ENCODE measurements around the gene ZNF316. TPM values are rescaled to one million over a fixed set of nuclear protein-coding genes. Genes with fewer than 3 reads are reported as not detected.
A peak's percentile ranks its signal among the peaks of the same experiment; 100 is the strongest.

The ZNF316 gene
- total RNA-seq: 28.8 and 29.4 TPM in 2 replicates

- no peaks in the 10 kb centered on the region for H3K9me3 Mint-ChIP-seq
- DNase-seq: peak; percentile 93
- H3K27ac Mint-ChIP-seq: peak within 1 kb of the TSS; percentile 84
- peak within 1 kb of the TSS; percentile 92 for H3K4me3 Mint-ChIP-seq
- H3K27me3 Mint-ChIP-seq: no peaks in the 10 kb centered on the region
- intact Hi-C loops (cut with micrococcal nuclease): loop anchor here (2.0 to 5.0 kb wide), 3 partner anchors 46 to 70 kb away; partner anchors contain the start of genes INTS15, ZDHHC4 and ZNF12
- H3K4me1 Mint-ChIP-seq: peaks cover 25% of the 10 kb centered on the region
- H3K36me3 Mint-ChIP-seq (ENCODE audit: low read depth): peaks cover 31% of the 10 kb centered on the region
Observed at GRCh38 chr7:6636741-6637543, at the start of gene ZNF316. Gene ZNF316, plus strand, starts transcription at chr7:6637318. Its CDS starts 5,092 bp downstream, at chr7:6642410.

GRCh38 chr7:6588566-6588965 is 48.6 kb upstream of the ZNF316 start:
- no peaks in the 10 kb centered on the region for H3K27me3 Mint-ChIP-seq
- H3K9me3 Mint-ChIP-seq: no peaks in the 10 kb centered on the region
- intact Hi-C loops (cut with micrococcal nuclease): loop anchor here (10.0 kb wide), 1 partner anchor 266 kb away; no protein-coding TSS in a partner anchor
- H3K4me1 Mint-ChIP-seq: peaks cover 19% of the 10 kb centered on the region
- H3K4me3 Mint-ChIP-seq: peak overlapping the region; percentile 40
- H3K36me3 Mint-ChIP-seq (ENCODE audit: low read depth): peaks cover 37% of the 10 kb centered on the region
- no peak for DNase-seq
- peak overlapping the region; percentile 19 for H3K27ac Mint-ChIP-seq

- H3K36me3 Mint-ChIP-seq (ENCODE audit: low read depth): peaks cover 39% of the 10 kb centered on the region
- DNase-seq: no peak
- H3K27ac Mint-ChIP-seq: peak overlapping the region; percentile 89
- peak overlapping the region; percentile 70 for H3K4me3 Mint-ChIP-seq
- intact Hi-C loops (cut with micrococcal nuclease): loop anchor here (10.0 kb wide), 1 partner anchor 266 kb away; no protein-coding TSS in a partner anchor
- H3K27me3 Mint-ChIP-seq: no peaks in the 10 kb centered on the region
- H3K4me1 Mint-ChIP-seq: peaks cover 19% of the 10 kb centered on the region
- no peaks in the 10 kb centered on the region for H3K9me3 Mint-ChIP-seq
Observed at GRCh38 chr7:6589151-6589828, 47.8 kb upstream of the ZNF316 start.

GRCh38 chr7:6589829-6590644 is 47.1 kb upstream of the ZNF316 start, which contains the start of gene INTS15:
Gene INTS15, plus strand, starts transcription at chr7:6590021. Its CDS starts 263 bp downstream, at chr7:6590284.
- peak within 1 kb of the TSS; percentile 98 for H3K4me3 Mint-ChIP-seq
- intact Hi-C loops (cut with micrococcal nuclease): loop anchor here (1.0 to 10.0 kb wide), 4 partner anchors 13 to 265 kb away; partner anchors contain the start of genes ZDHHC4, ZNF12 and ZNF316
- peak; percentile 96 for DNase-seq
- no peaks in the 10 kb centered on the region for H3K27me3 Mint-ChIP-seq
- H3K27ac Mint-ChIP-seq: peak within 1 kb of the TSS; percentile 94
- peaks cover 38% of the 10 kb centered on the region for H3K36me3 Mint-ChIP-seq (ENCODE audit: low read depth)
- H3K4me1 Mint-ChIP-seq: peaks cover 19% of the 10 kb centered on the region
- no peaks in the 10 kb centered on the region for H3K9me3 Mint-ChIP-seq

DNA sequence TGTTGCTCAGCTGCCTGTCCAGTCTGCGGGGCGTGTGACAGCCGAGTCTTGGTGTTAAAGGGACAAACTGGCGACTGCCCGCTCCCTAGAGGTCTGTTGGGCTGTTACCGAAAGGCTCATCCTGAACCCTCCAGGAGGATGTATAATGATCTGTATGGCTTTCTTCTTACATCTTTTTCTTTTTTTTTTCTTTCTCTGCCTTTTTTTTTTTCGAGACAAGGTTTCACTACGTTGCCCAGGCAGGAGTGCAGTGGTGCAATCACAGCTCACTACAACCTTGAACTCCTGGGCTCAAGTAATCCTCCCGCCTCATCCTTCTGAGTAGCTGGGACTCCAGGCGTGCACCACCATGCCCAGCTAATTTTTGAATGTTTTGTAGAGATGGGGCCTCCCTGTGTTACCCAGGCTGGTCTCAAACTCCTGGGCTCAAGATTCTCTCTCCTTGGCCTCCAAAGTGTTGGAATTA is 46.4 kb upstream of the ZNF316 start:
- Mint-ChIP-seq H3K27ac (peak overlapping the region; percentile 94), H3K4me3 (peak overlapping the region; percentile 98), H3K9me3 (no peaks in the 10 kb centered on the region), H3K4me1 (peaks cover 19% of the 10 kb centered on the region), H3K27me3 (no peaks in the 10 kb centered on the region), H3K36me3 (ENCODE audit: low read depth) (peaks cover 41% of the 10 kb centered on the region)
- no peak for DNase-seq
- intact Hi-C loops (cut with micrococcal nuclease): loop anchor here (1.0 to 2.0 kb wide), 3 partner anchors 13 to 116 kb away; partner anchors contain the start of genes ZDHHC4, ZNF12 and ZNF316

- H3K36me3 Mint-ChIP-seq (ENCODE audit: low read depth): peaks cover 66% of the 10 kb centered on the region
- intact Hi-C loops (cut with micrococcal nuclease): no loop called here
- H3K27ac Mint-ChIP-seq: no peak overlapping the region
- H3K27me3 Mint-ChIP-seq: no peaks in the 10 kb centered on the region
- no peaks in the 10 kb centered on the region for H3K4me1 Mint-ChIP-seq
- DNase-seq: no peak
- no peak overlapping the region for H3K4me3 Mint-ChIP-seq
- H3K9me3 Mint-ChIP-seq: no peaks in the 10 kb centered on the region
Observed at GRCh38 chr7:6600093-6600492, 37.0 kb upstream of the ZNF316 start.

DNA sequence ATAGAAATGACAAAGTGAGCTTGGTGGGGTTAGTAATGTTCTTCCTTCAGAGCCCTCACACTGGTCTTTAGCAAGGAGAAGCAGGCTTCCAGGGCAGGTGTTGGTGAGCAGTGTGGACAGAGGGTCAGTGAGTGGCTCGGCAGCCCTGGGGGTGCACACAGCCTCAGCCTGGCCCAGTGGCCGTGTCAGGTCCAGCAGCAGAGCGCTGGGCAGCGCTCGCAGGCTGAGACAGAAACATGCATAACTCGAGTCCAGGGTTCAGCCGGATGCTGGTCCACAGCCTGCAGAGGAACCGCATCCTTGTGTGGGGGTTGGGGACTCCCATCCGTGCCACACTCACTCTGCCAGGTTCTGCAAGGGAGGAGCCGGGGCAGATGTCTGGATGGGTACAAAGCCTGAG is 32.7 kb upstream of the ZNF316 start:
- H3K27ac Mint-ChIP-seq: no peak overlapping the region
- no peak for DNase-seq
- intact Hi-C loops (cut with micrococcal nuclease): no loop called here
- peaks cover 40% of the 10 kb centered on the region for H3K36me3 Mint-ChIP-seq (ENCODE audit: low read depth)
- H3K4me3 Mint-ChIP-seq: no peak overlapping the region
- no peaks in the 10 kb centered on the region for H3K9me3 Mint-ChIP-seq
- H3K4me1 Mint-ChIP-seq: no peaks in the 10 kb centered on the region
- no peaks in the 10 kb centered on the region for H3K27me3 Mint-ChIP-seq

DNA sequence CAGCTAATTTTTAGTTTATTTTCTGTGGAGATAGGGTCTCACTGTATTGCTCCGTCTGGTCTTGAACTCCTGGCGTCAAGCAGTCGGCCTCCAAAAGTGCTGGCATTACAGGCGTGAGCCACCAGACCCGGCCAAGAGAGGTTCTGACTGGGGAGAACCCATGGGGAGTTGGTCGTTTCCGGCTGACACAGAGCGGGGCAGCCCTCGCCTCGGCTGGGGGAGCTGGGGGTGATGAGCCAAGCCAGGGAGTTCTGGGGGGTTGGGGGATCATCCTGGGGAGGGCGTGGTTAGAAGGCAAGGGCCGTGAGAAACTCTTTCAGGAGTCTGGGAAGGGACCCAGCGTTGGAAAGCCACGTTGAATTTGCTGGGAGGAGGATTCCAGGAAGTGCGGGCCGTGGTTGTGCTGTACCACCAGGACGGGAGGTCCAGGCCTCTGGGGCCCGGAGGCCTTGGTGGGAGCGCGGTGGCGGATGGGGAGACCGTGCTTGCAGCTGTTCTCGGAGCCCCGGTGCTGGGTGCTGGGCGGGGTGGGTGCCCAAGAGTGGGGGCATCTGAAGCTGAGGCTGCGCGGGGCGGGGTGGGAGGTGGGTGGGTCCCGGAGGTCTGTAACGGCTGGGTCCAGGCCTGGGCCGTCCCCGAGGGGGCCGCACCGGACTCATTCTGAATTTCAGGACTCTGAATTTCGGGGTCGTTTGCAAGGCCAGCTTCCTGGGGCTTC is 30.1 kb upstream of the ZNF316 start:
- Mint-ChIP-seq H3K27me3 (no peaks in the 10 kb centered on the region), H3K4me3 (no peak overlapping the region), H3K36me3 (ENCODE audit: low read depth) (peaks cover 33% of the 10 kb centered on the region), H3K9me3 (no peaks in the 10 kb centered on the region), H3K4me1 (no peaks in the 10 kb centered on the region), H3K27ac (no peak overlapping the region)
- DNase-seq: no peak
- intact Hi-C loops (cut with micrococcal nuclease): no loop called here

- H3K27me3 Mint-ChIP-seq: peaks cover 2% of the 10 kb centered on the region
- intact Hi-C loops (cut with micrococcal nuclease): no loop called here
- H3K27ac Mint-ChIP-seq: no peak overlapping the region
- DNase-seq: no peak
- H3K4me3 Mint-ChIP-seq: no peak overlapping the region
- H3K36me3 Mint-ChIP-seq (ENCODE audit: low read depth): peaks cover 27% of the 10 kb centered on the region
- no peaks in the 10 kb centered on the region for H3K9me3 Mint-ChIP-seq
- no peaks in the 10 kb centered on the region for H3K4me1 Mint-ChIP-seq
Observed at GRCh38 chr7:6607651-6608051, 29.5 kb upstream of the ZNF316 start.

- DNase-seq: no peak
- no peak overlapping the region for H3K27ac Mint-ChIP-seq
Observed at GRCh38 chr7:6608081-6608480, 29.0 kb upstream of the ZNF316 start.

DNA sequence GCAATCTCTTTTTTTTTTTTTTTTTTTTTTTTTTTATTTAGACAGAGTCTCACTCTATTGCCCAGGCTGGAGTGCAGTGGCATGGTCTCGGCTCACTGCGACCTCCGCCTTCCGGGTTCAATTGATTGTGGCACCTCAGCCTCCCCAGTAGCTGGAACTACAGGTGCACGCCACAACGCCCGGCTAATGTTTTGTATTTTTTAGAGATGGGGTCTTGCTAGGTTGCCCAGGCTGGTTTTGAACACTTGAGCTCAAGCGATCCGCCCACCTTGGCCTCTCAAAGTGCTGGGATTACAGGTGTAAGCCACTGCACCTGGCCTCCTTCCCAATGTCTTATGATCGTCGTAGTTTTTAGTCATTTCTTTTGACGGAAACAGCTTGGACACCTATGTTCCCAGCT is 28.3 kb upstream of the ZNF316 start:
- H3K36me3 Mint-ChIP-seq (ENCODE audit: low read depth): peaks cover 21% of the 10 kb centered on the region
- H3K9me3 Mint-ChIP-seq: no peaks in the 10 kb centered on the region
- intact Hi-C loops (cut with micrococcal nuclease): no loop called here
- H3K27ac Mint-ChIP-seq: no peak overlapping the region
- H3K27me3 Mint-ChIP-seq: peaks cover 10% of the 10 kb centered on the region
- H3K4me1 Mint-ChIP-seq: no peaks in the 10 kb centered on the region
- H3K4me3 Mint-ChIP-seq: no peak overlapping the region
- no peak for DNase-seq

More at GRCh38 chr7:6608081-6608480, 29.0 kb upstream of the ZNF316 start:
- Mint-ChIP-seq H3K27me3 (peaks cover 5% of the 10 kb centered on the region), H3K36me3 (ENCODE audit: low read depth) (peaks cover 25% of the 10 kb centered on the region), H3K9me3 (no peaks in the 10 kb centered on the region), H3K4me1 (no peaks in the 10 kb centered on the region), H3K4me3 (no peak overlapping the region)
- intact Hi-C loops (cut with micrococcal nuclease): no loop called here

DNA sequence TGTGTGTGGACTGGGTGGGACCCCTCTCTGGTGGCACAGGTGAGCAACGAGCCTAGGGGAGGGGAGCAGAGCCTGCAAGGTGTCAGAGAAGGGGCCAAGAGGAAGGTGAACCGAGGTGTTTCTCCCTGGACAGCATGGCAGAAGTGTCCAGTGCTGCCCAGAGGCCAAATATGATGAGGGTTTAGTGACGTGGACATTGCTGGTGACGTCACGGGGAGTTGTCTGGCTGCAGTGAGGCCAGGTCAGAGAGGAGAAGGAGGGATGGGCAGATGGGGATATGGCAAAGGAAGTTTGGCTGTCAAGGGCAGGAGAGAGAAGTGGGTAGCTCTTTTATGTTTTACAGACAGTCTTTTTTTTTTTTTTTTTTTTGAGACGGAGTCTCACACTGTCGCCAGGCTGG is 24.3 kb upstream of the ZNF316 start:
- intact Hi-C loops (cut with micrococcal nuclease): no loop called here
- Mint-ChIP-seq H3K27ac (no peak overlapping the region), H3K9me3 (no peaks in the 10 kb centered on the region), H3K36me3 (ENCODE audit: low read depth) (peaks cover 3% of the 10 kb centered on the region), H3K4me3 (no peak overlapping the region), H3K4me1 (peaks cover 4% of the 10 kb centered on the region), H3K27me3 (peaks cover 32% of the 10 kb centered on the region)
- DNase-seq: no peak

DNA sequence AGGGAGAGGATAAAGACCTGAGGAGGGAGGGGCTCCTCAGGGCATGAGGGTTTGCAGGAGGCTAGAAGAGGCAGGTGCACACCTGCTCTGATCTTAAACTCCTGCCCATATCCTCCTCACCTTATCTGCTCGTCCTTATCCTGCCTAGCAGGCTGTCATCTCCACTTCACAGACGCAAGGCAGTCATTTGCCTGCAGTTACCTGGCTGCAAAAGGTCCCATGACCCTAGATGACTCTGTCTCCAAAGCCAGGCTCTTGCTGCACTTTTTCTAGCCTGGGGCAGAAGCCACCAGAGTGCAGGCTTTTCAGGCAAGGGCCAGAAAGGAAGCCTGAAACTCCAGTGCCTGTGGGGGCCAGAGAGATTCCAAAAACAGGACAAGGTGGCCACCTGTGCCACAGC is 23.4 kb upstream of the ZNF316 start:
- Mint-ChIP-seq H3K4me3 (no peak overlapping the region), H3K9me3 (no peaks in the 10 kb centered on the region), H3K27ac (no peak overlapping the region), H3K36me3 (ENCODE audit: low read depth) (peaks cover 3% of the 10 kb centered on the region), H3K4me1 (peaks cover 4% of the 10 kb centered on the region), H3K27me3 (peaks cover 35% of the 10 kb centered on the region)
- no peak for DNase-seq
- intact Hi-C loops (cut with micrococcal nuclease): no loop called here

Measured in activated CD4-positive, alpha-beta T cell treated with anti-CD3 and anti-CD28 coated beads, Interleukin-2, amount 10 ng/mL, durations not matched to agents 24 days and 14 days (primary cell).